ENCODE data around the gene CFAP77.
"Not testable (repeated sequence)": the region's sequence is repeated elsewhere in the genome, so short reads cannot be mapped to it uniquely, and the experiment has no call there.

The CFAP77 gene

GRCh38 chr9:132552041-132552440 is 142.0 kb downstream of the CFAP77 start:
- no peak for DNase-seq

GRCh38 chr9:132554755-132555154 is 144.7 kb downstream of the CFAP77 start:
- DNase-seq = no peak

- DNase-seq = no peak
Measured at GRCh38 chr9:132555528-132555927, 145.5 kb downstream of the CFAP77 start.

- no peak for DNase-seq
Measured at GRCh38 chr9:132556235-132556634, 146.2 kb downstream of the CFAP77 start.

- DNase-seq = no peak
Measured at GRCh38 chr9:132556714-132557113, 146.7 kb downstream of the CFAP77 start.

- no peak for DNase-seq
Measured at GRCh38 chr9:132557159-132557558, 147.1 kb downstream of the CFAP77 start.

GRCh38 chr9:132559711-132560110 is 149.7 kb downstream of the CFAP77 start:
- DNase-seq = no peak

- no peak for DNase-seq
Measured at GRCh38 chr9:132560616-132561202, 150.7 kb downstream of the CFAP77 start.

- no peak for DNase-seq
Measured at GRCh38 chr9:132562306-132562573, 152.2 kb downstream of the CFAP77 start.

GRCh38 chr9:132564526-132564925 is 154.5 kb downstream of the CFAP77 start:
- no peak for DNase-seq

- DNase-seq = not testable (repeated sequence)
Measured at GRCh38 chr9:132568787-132569186, 158.8 kb downstream of the CFAP77 start.

GRCh38 chr9:132571806-132572600 is 162.0 kb downstream of the CFAP77 start:
- no peak for DNase-seq

- DNase-seq = no peak
Measured at GRCh38 chr9:132572921-132573320, 162.9 kb downstream of the CFAP77 start.

- peak; percentile 17 to 26 for DNase-seq
Measured at GRCh38 chr9:132575005-132575609, 165.1 kb downstream of the CFAP77 start.

- DNase-seq = no peak
Measured at GRCh38 chr9:132575811-132576210, 165.8 kb downstream of the CFAP77 start.

GRCh38 chr9:132577119-132577518 is 167.1 kb downstream of the CFAP77 start:
- DNase-seq = no peak

- no peak for DNase-seq
Measured at GRCh38 chr9:132578367-132578932, 168.4 kb downstream of the CFAP77 start.

GRCh38 chr9:132579427-132579798 is 169.4 kb downstream of the CFAP77 start:
- no peak for DNase-seq

- no peak for DNase-seq
Measured at GRCh38 chr9:132582276-132582785, 172.3 kb downstream of the CFAP77 start, which contains the start of gene BARHL1. BARHL1 (plus strand) TSS chr9:132582606; CDS start chr9:132582798, 192 bp downstream.

GRCh38 chr9:132582786-132583583 is 173.0 kb downstream of the CFAP77 start:
- no peak for DNase-seq

GRCh38 chr9:132583584-132584304 is 173.7 kb downstream of the CFAP77 start:
- no peak for DNase-seq
